B cell (primary cell): ENCODE results near the gene HIC2.
"Not testable (repeated sequence)": the region's sequence is repeated elsewhere in the genome, so short reads cannot be mapped to it uniquely, and the experiment has no call there.

Experiments
- CTCF ChIP-seq: fragments of 200-600 bp; IDR thresholded peaks from one replicate; pipeline ENCODE4 v1.8.0; 2022; ENCODE audit warnings: antibody characterized with exemption, mild to moderate bottlenecking
- EZH2 ChIP-seq: IDR thresholded peaks from 2 replicates; pipeline ENCODE4 v1.6.1; 2012; ENCODE audit warnings: borderline replicate concordance, low read depth, mild to moderate bottlenecking, moderate library complexity, low read length; ENCODE audit not compliant: insufficient read depth, poor library complexity, severe bottlenecking

DNA sequence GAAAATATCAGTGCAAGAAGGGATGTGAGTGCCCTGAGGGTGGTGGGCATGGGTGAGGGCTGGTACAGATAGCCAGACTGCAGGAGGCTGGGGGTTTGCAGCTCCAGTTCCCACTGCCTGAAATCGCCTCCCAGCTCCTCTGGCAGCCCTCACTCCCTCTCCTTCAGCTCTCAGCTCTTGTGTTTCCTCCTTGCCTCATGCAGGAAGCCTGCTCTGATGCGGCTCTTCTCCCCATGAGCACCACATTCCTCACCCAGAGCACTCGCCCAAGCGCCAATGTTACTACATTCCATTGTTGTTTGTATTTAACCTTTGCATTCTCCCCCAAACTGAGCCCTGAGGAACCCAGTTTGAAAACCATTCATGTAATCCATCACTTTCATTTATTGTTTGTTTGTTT lies 41.3 kb upstream of the HIC2 start:
- not testable (repeated sequence) for TF ChIP-seq CTCF, EZH2
